ENCODE results near the gene ADAM19.
"Not testable (repeated sequence)": the region's sequence is repeated elsewhere in the genome, so short reads cannot be mapped to it uniquely, and the experiment has no call there.

The ADAM19 gene

DNA sequence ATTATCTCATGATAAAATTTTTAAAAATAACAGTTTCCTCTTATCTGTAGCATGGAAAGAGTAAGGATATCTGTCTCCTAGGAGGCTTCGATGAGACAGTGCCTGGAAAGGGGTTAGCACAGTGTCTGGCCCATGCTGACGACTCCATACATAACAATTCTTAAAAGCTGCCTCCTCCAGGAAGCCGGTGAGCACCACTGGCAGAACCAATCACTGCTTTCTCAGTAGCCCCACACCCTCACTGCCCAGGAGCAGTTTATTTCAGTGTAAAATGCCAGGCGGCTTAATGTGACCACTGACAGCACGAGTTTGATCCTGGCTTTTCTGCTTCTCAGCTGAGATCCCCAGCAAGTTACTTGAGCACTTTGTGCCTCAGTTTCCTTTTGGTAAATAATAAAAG is 116.7 kb downstream of the ADAM19 start:
- FAIRE-seq = no peak

DNA sequence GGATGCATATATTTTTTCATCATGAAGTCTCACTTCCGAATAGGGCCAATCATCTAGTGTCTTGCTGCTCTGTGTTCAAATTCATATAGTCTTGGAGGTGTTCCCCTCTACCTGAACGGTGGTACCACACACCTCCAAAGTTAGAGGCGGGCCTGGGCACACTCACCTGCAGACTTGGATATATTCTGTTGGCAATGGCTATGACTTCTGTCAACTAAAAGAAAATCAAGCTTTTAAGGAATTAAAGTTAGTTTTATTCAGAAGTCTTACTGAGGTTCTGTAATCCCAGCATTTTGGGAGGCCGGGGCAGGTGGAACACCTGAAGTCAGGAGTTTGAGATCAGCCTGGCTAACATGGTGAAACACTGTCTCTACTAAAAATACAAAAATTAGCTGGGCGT is 118.2 kb downstream of the ADAM19 start:
- no peak for FAIRE-seq

GRCh38 chr5:157456301-157456700 is 119.3 kb downstream of the ADAM19 start:
- FAIRE-seq = no peak

GRCh38 chr5:157455057-157455456 is 120.5 kb downstream of the ADAM19 start:
- no peak for FAIRE-seq

DNA sequence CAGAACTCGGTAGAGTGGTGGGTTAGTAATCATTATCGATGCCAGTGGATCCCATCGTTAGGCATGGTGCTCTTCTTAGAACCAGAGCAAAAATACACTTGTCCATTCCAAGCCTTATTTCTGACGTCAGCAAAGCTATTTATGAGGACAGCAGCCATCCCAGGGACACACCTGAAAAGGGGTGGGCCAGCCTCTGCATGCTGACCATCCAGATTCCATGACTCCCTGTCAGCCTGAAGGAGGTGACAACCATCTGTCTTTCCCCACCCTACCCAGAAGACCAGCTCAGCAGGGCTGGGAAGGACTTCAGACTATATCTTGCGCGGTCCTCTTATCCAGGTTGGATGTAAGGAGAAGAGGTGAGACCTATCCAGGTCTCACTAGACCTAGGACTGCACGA is 121.3 kb downstream of the ADAM19 start:
- FAIRE-seq = no peak

DNA sequence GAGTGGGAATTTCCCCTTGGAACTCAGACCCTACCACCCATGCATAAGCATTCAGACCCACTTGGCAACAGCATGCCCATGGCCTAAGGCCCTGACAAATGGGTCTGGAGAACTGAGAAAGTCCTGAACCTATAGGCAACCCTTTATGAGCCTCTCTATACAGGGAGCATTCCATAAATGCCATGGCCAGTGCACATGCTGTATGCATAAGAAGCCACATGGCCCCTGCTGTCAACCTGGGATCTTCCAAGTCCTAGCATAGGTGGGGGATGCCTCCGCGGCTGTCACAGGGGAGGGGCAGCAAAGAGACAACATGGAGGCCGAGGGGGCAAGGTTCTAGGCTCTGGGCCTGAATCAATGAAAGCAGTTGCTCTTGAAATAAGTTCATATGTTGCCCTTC is 123.8 kb downstream of the ADAM19 start:
- no peak for FAIRE-seq

- no peak for FAIRE-seq
Observed at GRCh38 chr5:157450024-157450423, 125.6 kb downstream of the ADAM19 start.

DNA sequence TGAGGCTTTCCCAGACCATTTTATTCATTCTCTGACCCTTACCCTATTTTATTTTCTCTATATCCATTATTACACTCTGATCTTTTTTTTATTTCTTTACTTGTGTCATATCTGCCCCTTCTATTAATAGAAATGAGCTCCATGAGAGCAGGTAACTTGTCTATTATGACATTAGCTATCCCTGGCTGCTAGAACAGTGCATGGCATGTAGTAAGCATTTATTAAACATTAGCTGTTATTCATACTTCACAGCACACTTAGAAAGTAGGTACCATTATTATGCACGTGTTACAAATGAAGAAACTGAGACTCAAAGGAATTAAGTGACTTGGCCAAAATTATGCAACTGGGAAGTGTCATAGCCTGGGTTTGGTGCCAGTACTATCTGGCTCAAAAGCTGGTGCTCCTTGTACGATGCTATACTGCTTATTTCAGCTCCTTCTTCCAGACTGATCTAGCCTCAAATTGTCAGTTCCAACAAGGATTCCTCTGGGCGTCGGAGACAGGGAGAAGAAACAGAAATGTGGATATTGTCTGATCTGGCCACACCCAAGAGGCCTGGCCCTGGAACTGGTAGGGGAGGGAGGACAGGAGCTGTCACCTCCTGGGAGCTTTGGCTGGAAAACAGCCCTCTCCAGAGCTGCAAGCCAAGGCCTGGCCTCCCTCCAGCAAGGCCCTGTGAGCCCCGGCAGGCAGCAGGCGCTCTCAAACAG is 126.4 kb downstream of the ADAM19 start:
- no peak for FAIRE-seq

- no peak for FAIRE-seq
Observed at GRCh38 chr5:157447201-157447637, 128.4 kb downstream of the ADAM19 start.

GRCh38 chr5:157446412-157446935 is 129.1 kb downstream of the ADAM19 start:
- FAIRE-seq = no peak

GRCh38 chr5:157445745-157446411 is 129.7 kb downstream of the ADAM19 start:
- no peak for FAIRE-seq

- no peak for FAIRE-seq
Observed at GRCh38 chr5:157444224-157444623, 131.4 kb downstream of the ADAM19 start.

- no peak for FAIRE-seq
Observed at GRCh38 chr5:157443041-157443549, 132.5 kb downstream of the ADAM19 start.

- no peak for FAIRE-seq
Observed at GRCh38 chr5:157434096-157434495, 141.5 kb downstream of the ADAM19 start.

GRCh38 chr5:157431544-157432200 is 143.9 kb downstream of the ADAM19 start:
- FAIRE-seq = peak; percentile 82

- FAIRE-seq = not testable (repeated sequence)
Observed at GRCh38 chr5:157429920-157430319, 145.7 kb downstream of the ADAM19 start.
